ENCODE measurements around the gene B4GAT1.
A peak's percentile ranks its signal among the peaks of the same experiment; 100 is the strongest.
"Not testable (repeated sequence)": the region's sequence is repeated elsewhere in the genome, so short reads cannot be mapped to it uniquely, and the experiment has no call there.

The B4GAT1 gene

GRCh38 chr11:66362481-66363147, 15.2 kb upstream of the B4GAT1 start:
- DNase-seq, result no peak

DNA sequence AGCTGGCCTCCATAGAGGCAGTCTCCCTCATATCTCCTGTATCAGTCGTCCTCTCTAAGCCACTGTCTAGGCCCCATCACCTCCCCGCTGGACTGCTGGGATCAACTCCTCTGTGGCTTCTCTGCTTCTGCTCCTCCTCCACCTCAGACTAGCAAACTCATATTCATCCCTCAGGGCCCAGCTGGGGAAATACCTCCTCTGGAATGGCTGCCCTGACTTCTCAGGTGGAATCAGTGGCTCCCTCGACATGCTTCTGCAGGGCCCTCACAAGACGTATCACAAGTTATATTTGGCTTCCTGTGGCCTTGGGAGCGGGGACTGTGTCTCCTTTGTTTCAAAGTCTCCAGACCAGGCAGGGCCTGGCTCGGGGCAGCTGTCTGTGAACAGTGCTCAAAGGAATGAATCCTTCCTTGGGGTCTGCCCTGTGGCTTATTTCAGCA, 14.1 kb upstream of the B4GAT1 start:
- no peak for DNase-seq

GRCh38 chr11:66360406-66361073, 13.1 kb upstream of the B4GAT1 start:
- no peak for DNase-seq

DNA sequence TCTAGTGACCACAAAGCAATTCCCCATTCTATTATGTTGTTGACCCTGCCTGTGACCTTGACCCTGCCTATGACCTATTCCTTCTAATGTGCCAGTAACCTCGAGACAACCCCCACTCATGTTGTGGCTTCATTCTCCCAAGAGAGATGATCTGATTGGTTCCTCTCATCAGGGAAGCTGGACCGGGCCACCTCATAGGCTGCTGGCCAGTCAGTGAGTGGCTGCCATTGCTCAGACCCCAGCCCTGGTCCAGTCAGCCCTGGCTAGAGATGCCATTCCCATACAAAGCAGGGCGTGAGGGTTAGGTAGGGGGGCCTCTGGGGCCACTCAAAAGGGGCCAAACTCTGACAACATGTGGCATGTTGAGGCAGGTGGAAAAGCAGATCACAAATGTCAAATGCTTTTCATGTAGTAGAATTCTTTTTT, 12.2 kb upstream of the B4GAT1 start:
- DNase-seq, result no peak

DNA sequence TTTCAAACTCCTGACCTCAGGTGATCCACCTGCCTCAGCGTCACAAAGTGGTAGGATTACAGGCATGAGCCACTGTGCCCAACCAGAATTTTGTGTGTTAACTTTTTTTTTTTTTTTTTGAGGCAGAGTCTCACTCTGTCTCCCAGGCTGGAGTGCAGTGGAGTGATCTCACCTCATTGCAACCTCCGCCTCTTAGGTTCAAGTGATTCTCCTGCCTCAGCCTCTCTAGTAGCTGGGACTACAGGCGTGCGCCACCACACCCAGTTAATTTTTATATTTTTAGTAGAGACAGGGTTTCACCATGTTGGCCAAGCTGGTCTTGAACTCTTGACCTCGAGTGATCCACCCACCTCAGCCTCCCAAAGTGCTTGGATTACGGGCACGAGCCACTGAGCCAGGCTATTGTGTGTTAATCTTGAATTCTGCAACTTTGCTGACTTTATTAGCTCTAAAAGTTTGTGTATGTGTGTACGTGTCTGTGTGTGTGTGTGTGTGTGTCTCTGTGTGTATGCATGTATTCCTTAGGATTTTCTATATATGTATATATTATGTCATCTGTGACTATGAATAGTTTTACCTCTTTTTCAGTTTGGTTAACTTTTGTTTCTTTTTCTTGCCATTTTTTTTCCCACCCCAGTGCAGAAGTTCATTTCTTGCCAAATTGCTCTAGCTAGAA, 3.3 kb upstream of the B4GAT1 start:
- DNase-seq, result not testable (repeated sequence)

DNA sequence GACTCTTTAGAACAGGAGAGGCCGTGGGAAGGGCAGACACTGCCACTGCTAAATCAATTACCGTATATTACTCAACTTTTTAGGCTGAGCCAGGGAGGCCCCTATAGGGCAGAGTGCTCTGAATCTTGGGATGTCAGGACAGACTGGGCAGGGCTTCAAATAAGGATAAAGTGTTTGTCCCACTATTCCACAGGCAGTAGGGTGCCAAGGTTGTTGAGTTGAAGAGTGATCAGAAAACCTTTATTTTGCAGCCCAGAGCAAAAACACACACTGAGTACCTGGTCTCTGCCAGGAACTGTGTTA, 1.6 kb upstream of the B4GAT1 start:
- no peak for DNase-seq

GRCh38 chr11:66346476-66347424, 679 bp downstream of the B4GAT1 start:
- no peak for DNase-seq

- no peak for DNase-seq
Measured at GRCh38 chr11:66345316-66345649, 2.1 kb downstream of the B4GAT1 start.

DNA sequence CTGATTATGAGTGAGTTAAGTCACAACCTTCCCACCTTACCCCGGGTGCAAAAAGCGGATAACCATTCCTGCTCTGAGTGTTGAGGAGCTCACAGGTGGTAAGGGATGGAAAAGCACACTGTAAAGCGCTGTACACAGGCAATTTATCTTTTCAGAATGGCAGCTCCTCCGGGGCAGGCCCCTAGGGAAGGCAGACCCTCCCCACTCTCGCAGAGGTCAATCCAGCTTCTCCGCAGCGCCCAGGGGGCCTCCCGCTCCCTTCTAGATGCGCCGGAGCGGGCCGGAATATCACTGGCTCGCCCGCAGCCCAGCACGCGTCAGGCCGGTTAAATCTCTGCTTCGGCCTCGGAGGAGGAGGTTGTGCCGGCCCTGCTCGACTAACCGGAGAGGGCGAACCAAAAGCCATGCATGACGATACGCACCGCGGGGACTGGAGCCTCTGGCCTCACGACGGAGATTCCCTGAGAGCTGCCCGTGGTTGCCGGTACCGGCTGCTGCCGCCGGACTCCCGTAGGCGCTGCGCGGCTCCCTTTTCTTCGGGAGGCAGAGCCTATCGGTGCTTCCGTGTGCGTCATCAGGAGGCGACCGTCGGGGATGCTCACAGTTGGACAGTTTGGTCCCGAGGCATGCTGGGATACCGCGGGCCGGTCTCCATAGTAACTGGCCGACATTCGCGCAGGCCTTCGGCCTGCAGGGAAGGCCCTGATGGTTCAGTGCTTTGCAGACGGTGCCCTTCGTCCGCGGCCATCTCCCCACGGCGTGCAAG, 2.7 kb downstream of the B4GAT1 start, which contains the start of gene BRMS1:
Gene BRMS1 (minus strand): TSS at position 555 of the 766 bp plus-strand sequence. CDS start 2,870 bp downstream, outside the sequence.
- peak; percentile 97 for DNase-seq

DNA sequence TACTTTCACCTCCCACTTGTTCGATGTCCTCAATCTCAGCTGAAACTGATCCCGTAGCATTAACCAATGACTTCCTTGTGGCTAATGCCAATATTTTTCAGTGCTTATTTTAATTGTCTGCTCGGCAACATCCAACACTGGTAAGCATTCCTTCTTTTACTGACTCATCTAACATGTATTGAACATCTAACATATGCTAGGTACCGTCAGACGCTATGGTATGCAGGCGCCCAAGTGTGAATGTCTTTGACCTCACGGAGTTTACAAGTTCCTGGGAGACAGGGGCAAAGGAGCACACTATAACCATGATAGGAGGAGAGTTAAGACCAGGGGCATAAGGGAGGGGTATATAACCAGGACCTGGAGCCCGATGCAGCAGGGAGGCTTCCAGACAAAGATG, 4.3 kb downstream of the B4GAT1 start:
- no peak for DNase-seq

DNA sequence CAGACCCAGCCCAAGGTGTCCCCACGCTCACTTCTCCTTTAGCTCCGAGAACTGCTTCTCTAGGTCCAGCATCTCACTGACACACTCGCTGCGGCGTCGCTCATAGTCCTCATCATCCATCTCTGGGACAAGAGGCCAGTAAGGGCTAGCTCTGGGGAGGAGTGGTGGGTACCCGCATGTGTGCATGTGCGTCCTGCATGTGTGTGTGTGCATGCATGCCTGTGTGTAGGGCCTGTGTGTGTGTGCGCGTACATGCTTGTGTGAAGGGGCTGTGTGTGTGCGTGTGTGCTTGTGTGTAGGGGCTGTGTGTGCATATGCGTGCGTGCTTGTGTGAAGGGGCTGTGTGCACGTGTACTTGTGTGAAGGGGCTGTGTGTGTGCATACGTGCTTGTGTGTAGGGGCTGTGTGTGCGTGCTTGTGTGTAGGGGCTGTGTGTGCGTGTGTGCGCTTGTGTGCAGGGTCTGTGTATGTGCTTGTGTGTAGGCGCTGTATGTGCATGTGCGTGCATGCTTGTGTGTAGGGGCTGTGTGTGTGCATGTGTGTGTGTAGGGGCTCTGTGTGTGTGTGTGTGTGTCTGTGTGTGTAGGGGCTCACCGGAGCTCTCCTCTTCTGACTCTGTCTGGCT, 5.8 kb downstream of the B4GAT1 start:
- no peak for DNase-seq

DNA sequence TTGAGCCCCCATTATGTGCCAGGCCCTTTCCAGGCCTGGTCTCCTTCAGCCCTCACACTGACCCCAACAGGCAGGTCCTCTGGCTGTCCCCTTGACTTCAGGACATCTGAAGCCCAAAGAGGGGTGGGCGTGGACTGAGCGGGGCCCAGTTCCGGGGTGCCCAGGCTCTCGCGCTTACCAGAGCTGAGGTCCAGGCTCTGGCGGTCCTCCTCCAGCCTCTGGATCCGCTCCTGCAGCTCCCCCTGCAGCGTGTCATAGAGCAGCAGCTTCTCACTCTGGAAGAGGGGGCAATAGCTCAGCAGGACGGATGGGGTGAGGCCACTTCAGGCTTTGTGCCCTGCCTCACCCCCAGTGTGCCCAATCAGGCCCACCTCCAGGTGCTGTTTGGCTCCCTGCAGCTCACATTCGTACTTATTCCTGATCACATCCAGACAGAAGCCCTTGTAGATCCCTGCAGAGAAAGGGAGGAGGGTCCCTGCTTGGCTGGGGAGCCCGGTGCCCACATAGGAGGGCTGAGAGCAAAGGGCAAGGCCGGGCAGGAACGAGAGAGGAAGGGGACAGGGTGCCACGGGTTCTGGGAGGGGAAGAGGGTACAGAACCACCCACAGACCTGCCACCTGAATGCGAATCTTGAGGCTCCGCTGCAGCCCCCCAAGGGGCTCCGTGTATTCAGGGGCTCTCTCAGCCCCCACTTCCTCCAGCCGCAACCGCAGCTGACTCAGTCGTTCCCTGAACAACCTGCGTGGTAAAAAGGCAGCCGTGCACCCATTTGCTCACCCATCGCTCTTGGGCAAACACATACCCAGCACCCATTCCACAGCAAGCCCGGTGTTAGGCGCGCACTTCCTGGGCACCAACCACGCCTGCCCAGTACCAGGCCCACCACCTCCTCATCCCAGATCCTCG, 6.6 kb downstream of the B4GAT1 start:
- no peak for DNase-seq

DNA sequence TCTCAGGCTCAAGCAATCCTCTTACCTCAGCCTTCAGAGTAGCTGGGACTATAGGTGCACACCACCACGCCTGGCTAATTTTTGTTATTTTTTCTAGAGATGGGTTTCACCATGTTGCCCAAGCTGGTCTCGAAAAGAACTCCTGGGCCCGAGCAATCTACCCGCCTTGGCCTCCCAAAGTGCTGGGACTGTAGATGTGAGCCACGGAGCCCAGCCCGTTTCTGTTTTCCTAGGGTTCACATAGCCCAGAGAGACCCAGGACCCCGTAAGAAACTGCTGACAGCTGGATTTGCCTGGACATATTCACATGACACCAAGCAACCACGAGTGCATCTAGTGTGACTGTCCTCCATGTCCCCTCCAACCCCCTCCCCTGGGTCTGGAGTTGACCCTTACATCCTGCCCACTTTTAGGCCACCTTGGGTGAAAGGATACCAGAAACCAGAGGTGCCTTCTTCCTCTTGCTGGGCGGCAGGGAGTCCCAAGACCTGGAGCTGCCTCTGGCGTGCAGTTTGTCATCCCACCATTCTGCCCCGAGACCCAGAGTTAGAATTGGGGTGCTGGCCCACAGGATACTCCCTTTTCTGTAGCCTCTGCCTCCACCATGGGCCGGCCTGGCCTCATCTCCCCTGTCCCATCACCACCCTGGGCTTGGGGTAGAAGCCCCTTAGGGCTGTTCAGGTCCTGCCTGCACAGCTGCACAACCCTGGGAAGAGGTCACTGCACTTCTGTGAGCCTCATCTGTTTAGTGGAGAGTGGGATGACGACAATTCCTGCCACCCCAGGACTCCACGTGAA, 7.5 kb downstream of the B4GAT1 start:
- no peak for DNase-seq

DNA sequence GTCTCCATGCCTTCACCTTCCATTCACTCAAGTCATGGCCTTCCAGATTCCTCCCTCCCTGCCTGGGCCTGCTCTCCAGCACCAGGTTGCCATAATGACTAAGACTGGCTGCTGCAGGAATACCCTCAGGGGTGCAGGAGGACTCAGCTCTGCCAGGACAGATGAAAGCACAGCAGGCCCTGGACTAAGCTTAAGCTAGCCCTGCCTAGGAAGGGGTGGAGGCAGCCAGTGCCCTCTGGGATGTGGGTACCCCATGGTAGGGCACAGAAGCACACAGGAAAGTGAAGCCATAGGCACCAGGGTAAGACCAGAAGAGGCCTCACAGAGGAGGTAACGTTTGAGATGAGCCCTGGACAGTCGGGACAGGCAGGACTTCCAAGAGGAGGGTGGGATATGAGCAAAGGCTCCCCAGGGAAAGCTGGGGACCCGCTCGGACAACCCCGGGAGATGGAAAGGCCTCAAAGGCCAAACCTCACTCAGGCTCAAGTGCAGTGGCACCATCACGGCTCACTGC, 8.2 kb downstream of the B4GAT1 start:
- DNase-seq, result no peak

GRCh38 chr11:66338276-66339161, 8.9 kb downstream of the B4GAT1 start:
- no peak for DNase-seq

- DNase-seq, result no peak
Measured at GRCh38 chr11:66337103-66337899, 10.1 kb downstream of the B4GAT1 start.

DNA sequence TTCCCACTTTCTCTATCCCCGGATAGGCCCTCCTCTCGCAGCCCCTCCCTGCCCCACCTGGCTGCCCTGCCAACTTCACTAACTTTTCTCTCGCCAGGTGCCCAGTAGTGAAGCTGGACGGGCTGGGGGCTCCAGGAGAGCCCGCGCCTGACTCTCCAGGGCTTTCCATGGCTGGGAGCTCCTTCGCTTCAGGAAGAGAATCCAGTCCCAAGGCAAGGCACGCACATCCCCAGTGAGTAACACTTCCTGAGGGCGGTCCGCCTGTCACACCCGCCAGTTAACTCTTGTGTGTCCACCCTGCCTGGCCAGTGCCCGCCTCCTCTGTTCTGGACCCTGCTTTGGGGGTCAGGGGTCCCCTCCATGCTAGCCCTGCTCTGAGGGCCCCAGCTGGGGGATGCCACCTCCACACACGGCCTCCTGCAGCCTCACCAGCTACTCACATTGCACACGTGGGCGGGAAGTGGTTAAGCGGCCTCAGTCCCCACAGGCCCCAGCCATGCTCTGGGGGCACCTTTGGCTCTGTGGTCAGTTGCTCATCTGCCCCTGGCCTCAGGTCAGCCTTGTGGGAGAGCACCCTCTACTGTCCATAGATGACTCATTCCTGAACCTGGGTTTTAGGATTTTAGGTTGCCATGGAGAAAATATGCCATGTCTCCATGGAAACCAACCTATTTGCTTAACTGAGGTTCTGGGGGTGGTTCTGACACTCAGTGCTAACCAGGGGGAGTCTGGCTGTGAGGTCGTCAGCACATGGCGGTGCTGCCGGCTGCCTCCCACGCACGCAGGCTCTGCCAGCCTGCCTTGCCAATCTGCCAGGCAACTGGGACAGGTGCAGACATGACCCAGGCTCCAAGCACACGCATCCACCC, 11.0 kb downstream of the B4GAT1 start, which contains the start of gene RIN1:
Gene RIN1 (minus strand): TSS at position 201 of the 869 bp plus-strand sequence. CDS start 32 bp downstream, at position 169.
- peak; percentile 38 for DNase-seq
